Left renal pelvis (tissue), 4 donors: ENCODE measurements around the gene KCNK10. TPM values are rescaled to one million over a fixed set of nuclear protein-coding genes. Genes with fewer than 3 reads are reported as not detected.

ENCODE experiments used
- DNase-seq, 4 donors: peaks; one replicate each; pipeline ENCODE4 v3.0.0-alpha.2; 2013; ENCODE audit warnings: low read depth in 4 of 4, low spot score in 3 of 4
- polyA plus RNA-seq, 4 donors: library from polyadenylated mRNA; unstranded; fragments of 120-200 nt; gene quantifications; one replicate each; pipeline ENCODE4 v1.2.1, GENCODE V29; 2013; ENCODE audit not compliant: insufficient read length in 4 of 4

The KCNK10 gene
- polyA plus RNA-seq, 4 donors = 0.13 to 0.24 (median 0.22) TPM

GRCh38 chr14:88140874-88141273, 182.2 kb downstream of the KCNK10 start:
- no peak for DNase-seq

GRCh38 chr14:88137327-88137726, 185.7 kb downstream of the KCNK10 start:
- DNase-seq = no peak

Other genes starting within 250 kb of the KCNK10 start
- gene SPATA7, start 62.4 kb upstream of the KCNK10 start, polyA plus RNA-seq = 10 to 100 TPM; 19.3 to 29.2 (median 25.6) TPM
- gene PTPN21, start 231.7 kb upstream of the KCNK10 start, polyA plus RNA-seq = 10 to 100 TPM; 28.8 to 39.9 (median 38.3) TPM
- gene ZC3H14, start 239.8 kb upstream of the KCNK10 start, polyA plus RNA-seq = 100 to 1,000 TPM in 1 of 4 donors, 10 to 100 TPM in 3; 60.5 to 114 (median 96.8) TPM